Measurements from ENCODE around the gene GSTK1.

- no peak for TF ChIP-seq CTCF (IDR thresholded peaks at IDR 0.05)
- TF ChIP-seq POLR2A (IDR thresholded peaks at IDR 0.05) = no peak
These were observed 33.4 kb downstream of the GSTK1 start for GRCh38 chr7:143296686-143297085.

All from uterus (tissue), 2 donors.